Adrenal gland (tissue), 12 donors: ENCODE results near the gene PFDN6. TPM values are rescaled to one million over a fixed set of nuclear protein-coding genes. Genes with fewer than 3 reads are reported as not detected.

Experiments
- DNase-seq, 7 donors: peaks; one replicate each; pipeline ENCODE4 v3.0.0-alpha.2; 2019 to 2020
- H3K27ac ChIP-seq, 5 donors: fragments of 200-600 bp; sonication (generic) in 4 of 5; 1 replicate in 3 of 5; 2 replicates in 2 of 5; pipeline versions ENCODE4 v1.5.1 to v1.8.0; 2016 to 2020; ENCODE audit warnings: mild to moderate bottlenecking in 1 of 5
- H3K27me3 ChIP-seq: fragments of 200-600 bp; 2 replicates; pipeline ENCODE4 v1.8.0; 2021
- H3K36me3 ChIP-seq, 2 donors: fragments of 200-600 bp; replicated peaks in 1 of 2; 1 replicate in 1 of 2; 2 replicates in 1 of 2; pipeline versions ENCODE4 v1.5.1 to v1.8.0; 2018 to 2022
- H3K4me1 ChIP-seq, 2 donors: fragments of 200-600 bp; replicated peaks in 1 of 2; 1 replicate in 1 of 2; 2 replicates in 1 of 2; pipeline versions ENCODE4 v1.5.1 to v1.8.0; 2018 to 2021
- H3K4me3 ChIP-seq, 4 donors: fragments of 200-600 bp; sonication (generic) in 3 of 4; one replicate each; pipeline ENCODE4 v1.5.1; 2016 to 2018
- H3K9me3 ChIP-seq, 3 donors: fragments of 200-600 bp; sonication (generic) in 1 of 3; replicated peaks in 1 of 3; 1 replicate in 2 of 3; 2 replicates in 1 of 3; pipeline versions ENCODE4 v1.5.1 to v1.8.0; 2016 to 2021
- POLR2A ChIP-seq, 2 donors: fragments of 450-650 bp; IDR thresholded peaks; one replicate each; pipeline ENCODE4 v1.6.1; 2017; ENCODE audit warnings: antibody characterized with exemption in 2 of 2, mild to moderate bottlenecking in 2 of 2, moderate library complexity in 1 of 2
- whole genome bisulfite sequencing, 4 donors: extraction: QIAGEN DNeasy Blood & Tissue Kit in 2 of 4; methylation state at CpG; one replicate each; pipeline versions ENCODE4 v1.1.5 to v1.1.7; 2013 to 2017; 5-methylcytosine and 5-hydroxymethylcytosine counted together
- intact Hi-C, 2 donors: fragments of 100-400 bp; cut with DNase I; formaldehyde crosslinking; loops; one replicate each; pipeline versions ENCODE4 v1.14.1 to v1.15.0; 2022 to 2023
- polyA plus RNA-seq, 3 donors: library from polyadenylated mRNA; stranded (reverse); fragments of 200-250 nt in 2 of 3; fragments of 350-450 nt in 1 of 3; fragmentation: Illumina TruSeq in 1 of 3; extraction: RNeasy Lipid Tissue Mini Kit (QIAGEN cat#74804) in 1 of 3; gene quantifications; one replicate each; pipeline ENCODE4 v1.2.3, GENCODE V29; 2013 to 2014
- total RNA-seq, 9 donors: library from RNA; depleted of rRNA in 4 of 9; stranded (reverse); fragments of >200 nt in 4 of 9; fragments of 120-200 nt in 1 of 9; fragmentation: NEBNext Ultra II Directional in 1 of 9; extraction: Animal tissue kit (Norgen Biotek cat#: 25700) in 1 of 9; gene quantifications; one replicate each; pipeline versions ENCODE4 v1.1.0 to v1.2.4, GENCODE V29; 2013 to 2023
- TF ChIP-seq, protein P1 (sequence below), 6 experiments: fragments of 450-650 bp in 4 of 6; fragments of 200-600 bp in 2 of 6; sonication (generic) in 1 of 6; IDR thresholded peaks; 1 replicate in 5 of 6; 2 replicates in 1 of 6; pipeline versions ENCODE4 v1.5.1 to v1.8.0; 2016 to 2021; ENCODE audit warnings: antibody characterized with exemption in 6 of 6, mild to moderate bottlenecking in 2 of 6, moderate library complexity in 1 of 6
- donor health status: healthy with polysubstance abuse.
- donor health status: Bipolar disorder and iron deficiency.
- donor health status: DM: yes; HTN: yes; CAD: no.
- donor health status: DM: no; HTN: no; CAD: no.
- donor health status: DM: no; HTN: no; CAD: no.
- donor health status: DM: yes; HTN: yes; CAD: no.

The PFDN6 gene
- total and polyA plus RNA-seq, 12 donors: 6.8 to 830 (median 67.6) TPM

DNA sequence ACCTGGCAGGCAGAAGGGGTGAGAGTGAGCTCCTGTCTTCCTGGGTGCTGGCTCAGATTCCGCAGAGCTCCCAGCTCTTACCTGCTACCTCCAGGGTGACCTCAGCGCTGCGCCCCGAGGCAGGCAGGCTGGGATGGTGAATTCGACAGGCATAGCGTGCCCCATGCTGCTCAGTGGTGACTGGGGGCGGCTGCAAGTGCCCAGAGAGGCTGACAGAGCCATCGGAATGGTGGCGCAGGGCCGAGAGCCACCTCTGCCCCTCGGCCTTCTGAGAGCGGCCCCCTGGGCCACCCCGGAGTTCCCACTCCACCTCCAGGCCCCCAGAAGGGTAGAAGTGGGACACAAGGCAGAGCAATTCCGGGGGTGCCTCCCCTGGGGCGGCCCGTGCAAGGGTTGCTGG lies 14.8 kb downstream of the PFDN6 start:
- no peaks in the 10 kb centered on the region for H3K9me3 ChIP-seq
- peaks cover 12 to 22% of the 10 kb centered on the region in 2 donors for H3K4me1 ChIP-seq
- intact Hi-C loops: no loop called here
- TF ChIP-seq, protein P1, sequence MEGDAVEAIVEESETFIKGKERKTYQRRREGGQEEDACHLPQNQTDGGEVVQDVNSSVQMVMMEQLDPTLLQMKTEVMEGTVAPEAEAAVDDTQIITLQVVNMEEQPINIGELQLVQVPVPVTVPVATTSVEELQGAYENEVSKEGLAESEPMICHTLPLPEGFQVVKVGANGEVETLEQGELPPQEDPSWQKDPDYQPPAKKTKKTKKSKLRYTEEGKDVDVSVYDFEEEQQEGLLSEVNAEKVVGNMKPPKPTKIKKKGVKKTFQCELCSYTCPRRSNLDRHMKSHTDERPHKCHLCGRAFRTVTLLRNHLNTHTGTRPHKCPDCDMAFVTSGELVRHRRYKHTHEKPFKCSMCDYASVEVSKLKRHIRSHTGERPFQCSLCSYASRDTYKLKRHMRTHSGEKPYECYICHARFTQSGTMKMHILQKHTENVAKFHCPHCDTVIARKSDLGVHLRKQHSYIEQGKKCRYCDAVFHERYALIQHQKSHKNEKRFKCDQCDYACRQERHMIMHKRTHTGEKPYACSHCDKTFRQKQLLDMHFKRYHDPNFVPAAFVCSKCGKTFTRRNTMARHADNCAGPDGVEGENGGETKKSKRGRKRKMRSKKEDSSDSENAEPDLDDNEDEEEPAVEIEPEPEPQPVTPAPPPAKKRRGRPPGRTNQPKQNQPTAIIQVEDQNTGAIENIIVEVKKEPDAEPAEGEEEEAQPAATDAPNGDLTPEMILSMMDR (IDR thresholded peaks at IDR 0.05): no peak
- no peak for TF ChIP-seq POLR2A (IDR thresholded peaks at IDR 0.05)
- WGBS, 4 donors: 84 to 94% (median 91%) methylated on average over 11 to 16 of the region's 16 CpGs
- peaks cover 0 to 48% of the 10 kb centered on the region in 2 donors for H3K36me3 ChIP-seq
- H3K27ac ChIP-seq: no peak overlapping the region
- no peak for DNase-seq
- H3K27me3 ChIP-seq: no peaks in the 10 kb centered on the region
- H3K4me3 ChIP-seq: no peak overlapping the region

DNA sequence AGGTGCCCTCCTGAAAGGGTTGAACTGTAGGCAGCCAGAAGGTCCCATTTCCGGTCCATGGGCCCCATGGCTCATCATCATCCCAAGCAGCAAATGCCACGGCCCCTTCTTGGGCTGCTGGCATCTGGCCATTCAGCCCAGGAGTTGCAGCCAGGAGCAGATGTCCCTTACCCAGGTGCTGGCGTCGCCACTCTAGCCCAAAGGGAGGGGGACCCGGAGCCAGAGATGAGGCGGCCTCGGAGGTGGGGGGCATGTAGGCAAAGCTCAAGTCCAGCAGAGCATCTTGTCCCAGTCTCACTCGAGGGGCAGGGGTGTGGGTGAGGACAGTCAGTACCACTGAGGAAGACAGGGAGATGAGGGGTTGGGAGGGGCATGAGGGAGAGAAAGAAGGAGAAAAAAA lies 15.7 kb downstream of the PFDN6 start:
- WGBS, 4 donors: 77 to 92% (median 84%) methylated on average over 4 to 8 of the region's 8 CpGs
- Histone ChIP-seq H3K27ac (peak overlapping the region in 1 of 5 donors; percentile 52), H3K4me1 (peaks cover 12 to 21% of the 10 kb centered on the region in 2 donors), H3K36me3 (peaks cover 0 to 53% of the 10 kb centered on the region in 2 donors), H3K27me3 (no peaks in the 10 kb centered on the region), H3K9me3 (no peaks in the 10 kb centered on the region), H3K4me3 (no peak overlapping the region)
- DNase-seq: no peak
- intact Hi-C loops: no loop called here
- TF ChIP-seq, protein P1 (IDR thresholded peaks at IDR 0.05): no peak
- no peak for TF ChIP-seq POLR2A (IDR thresholded peaks at IDR 0.05)

DNA sequence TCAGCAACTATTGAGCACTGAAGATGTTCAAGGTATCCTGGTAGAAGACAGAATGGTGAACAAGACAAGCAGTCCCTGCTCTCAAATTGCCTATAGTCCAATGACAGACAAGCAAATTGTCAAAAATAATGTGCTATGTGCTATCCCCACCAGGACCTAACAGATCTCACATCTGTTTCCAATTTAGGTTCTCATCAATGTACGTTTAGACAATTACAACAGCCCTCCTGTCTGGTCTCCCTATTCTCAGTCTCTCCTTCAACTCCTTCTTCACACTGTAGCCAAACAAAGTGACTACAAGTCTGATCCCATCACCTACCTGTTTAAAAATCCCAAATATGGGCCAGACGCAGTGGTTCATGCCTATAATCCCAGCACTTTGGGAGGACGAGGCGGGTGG lies 17.0 kb downstream of the PFDN6 start:
- Histone ChIP-seq H3K4me1 (peaks cover 3 to 18% of the 10 kb centered on the region in 2 donors), H3K4me3 (no peak overlapping the region), H3K27me3 (no peaks in the 10 kb centered on the region), H3K27ac (peak overlapping the region in 1 of 5 donors; percentile 10), H3K9me3 (no peaks in the 10 kb centered on the region), H3K36me3 (peaks cover 0 to 62% of the 10 kb centered on the region in 2 donors)
- TF ChIP-seq, protein P1 (IDR thresholded peaks at IDR 0.05): no peak
- TF ChIP-seq POLR2A (IDR thresholded peaks at IDR 0.05): no peak
- intact Hi-C loops: no loop called here
- no peak for DNase-seq
- WGBS, 4 donors: 83 to 92% (median 88%) methylated on average over 4 of the region's 4 CpGs

DNA sequence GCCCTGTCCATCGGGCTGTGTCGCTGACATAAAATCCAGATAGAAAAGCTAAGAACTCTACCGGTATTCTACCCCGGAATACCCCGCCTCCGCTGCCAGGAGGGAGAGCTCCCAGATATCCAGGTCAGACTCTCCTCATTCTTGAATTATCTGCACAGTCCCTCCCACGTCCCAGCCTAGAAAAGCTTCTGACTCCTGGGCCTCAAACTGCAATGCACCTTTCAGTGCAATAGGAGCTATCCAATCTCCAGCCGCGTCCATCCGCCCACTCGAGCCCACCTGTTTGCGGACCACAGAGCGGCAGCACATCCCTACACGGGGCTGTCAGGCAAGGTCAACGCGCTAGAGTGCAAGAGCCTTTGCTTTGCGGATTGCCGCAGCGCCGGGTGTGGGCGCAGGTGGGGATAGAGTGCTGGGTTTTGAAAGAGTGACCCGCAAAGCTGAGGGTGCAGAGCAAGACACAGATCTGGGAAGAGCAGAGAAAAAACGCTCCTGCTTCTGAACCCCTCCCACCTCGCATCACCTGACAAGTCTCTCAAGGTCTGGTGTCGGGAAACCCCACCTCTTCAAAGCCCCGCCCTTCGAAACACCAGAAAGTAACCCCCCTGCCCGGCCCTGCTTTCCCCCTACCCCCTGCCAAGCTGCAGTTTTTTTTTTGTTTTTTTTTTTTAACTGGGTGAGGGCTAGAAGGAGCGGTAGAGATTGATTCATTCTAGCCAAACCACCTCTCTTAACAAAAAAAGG lies 23.1 kb downstream of the PFDN6 start:
- peaks cover 0 to 21% of the 10 kb centered on the region in 2 donors for H3K36me3 ChIP-seq
- DNase-seq: peak; percentile 85 to 95 (median 94)
- TF ChIP-seq, protein P1 (IDR thresholded peaks at IDR 0.05): no peak
- TF ChIP-seq POLR2A (IDR thresholded peaks at IDR 0.05): peak in 1 of 2 donors; percentile 63
- no peaks in the 10 kb centered on the region for H3K27me3 ChIP-seq
- peak overlapping the region; percentile 57 to 99 (median 96) for H3K4me3 ChIP-seq
- intact Hi-C loops: no loop called here
- no peaks in the 10 kb centered on the region for H3K9me3 ChIP-seq
- peak overlapping the region; percentile 80 to 99 (median 95) for H3K27ac ChIP-seq
- WGBS, 4 donors: 2 to 6% (median 5%) methylated on average over 11 to 29 of the region's 29 CpGs
- H3K4me1 ChIP-seq: peaks cover 29 to 45% of the 10 kb centered on the region in 2 donors
